ENCODE measurements around the gene NKX2-3.

The NKX2-3 gene

DNA sequence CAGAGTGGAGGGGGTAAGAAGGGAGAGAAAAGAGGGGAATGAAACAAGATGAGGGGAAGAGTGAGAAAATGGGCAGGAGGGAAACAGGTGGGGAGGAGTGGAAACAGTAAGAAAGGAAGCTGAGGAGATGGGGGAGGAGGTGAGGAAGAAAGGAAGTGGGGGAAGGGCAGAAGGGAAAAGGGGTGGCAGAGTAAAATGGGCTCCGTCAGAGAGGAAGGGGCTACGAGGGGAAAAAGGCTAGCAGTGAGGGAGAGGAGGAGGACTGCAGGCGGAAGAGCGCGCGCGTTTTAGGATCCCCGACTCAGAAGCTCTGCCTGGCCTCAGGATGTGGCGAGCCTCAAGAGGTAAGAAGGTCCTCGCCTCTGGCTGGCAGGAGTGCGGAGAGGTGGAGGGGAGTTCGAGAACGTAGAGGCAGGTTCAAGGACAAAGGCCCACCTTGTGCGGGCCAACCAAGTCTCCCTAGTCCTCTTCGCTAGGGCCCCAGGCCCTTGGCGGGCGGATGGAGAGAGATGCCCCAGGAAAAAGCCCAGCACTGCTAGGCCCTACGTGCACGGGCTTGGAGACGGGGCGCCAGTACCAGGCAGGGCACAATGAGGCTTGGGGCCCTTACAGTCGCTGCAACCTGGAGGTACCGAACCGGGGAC lies 5.8 kb upstream of the NKX2-3 start:
- DNase-seq (ENCODE audit: low read depth) = no peak

DNA sequence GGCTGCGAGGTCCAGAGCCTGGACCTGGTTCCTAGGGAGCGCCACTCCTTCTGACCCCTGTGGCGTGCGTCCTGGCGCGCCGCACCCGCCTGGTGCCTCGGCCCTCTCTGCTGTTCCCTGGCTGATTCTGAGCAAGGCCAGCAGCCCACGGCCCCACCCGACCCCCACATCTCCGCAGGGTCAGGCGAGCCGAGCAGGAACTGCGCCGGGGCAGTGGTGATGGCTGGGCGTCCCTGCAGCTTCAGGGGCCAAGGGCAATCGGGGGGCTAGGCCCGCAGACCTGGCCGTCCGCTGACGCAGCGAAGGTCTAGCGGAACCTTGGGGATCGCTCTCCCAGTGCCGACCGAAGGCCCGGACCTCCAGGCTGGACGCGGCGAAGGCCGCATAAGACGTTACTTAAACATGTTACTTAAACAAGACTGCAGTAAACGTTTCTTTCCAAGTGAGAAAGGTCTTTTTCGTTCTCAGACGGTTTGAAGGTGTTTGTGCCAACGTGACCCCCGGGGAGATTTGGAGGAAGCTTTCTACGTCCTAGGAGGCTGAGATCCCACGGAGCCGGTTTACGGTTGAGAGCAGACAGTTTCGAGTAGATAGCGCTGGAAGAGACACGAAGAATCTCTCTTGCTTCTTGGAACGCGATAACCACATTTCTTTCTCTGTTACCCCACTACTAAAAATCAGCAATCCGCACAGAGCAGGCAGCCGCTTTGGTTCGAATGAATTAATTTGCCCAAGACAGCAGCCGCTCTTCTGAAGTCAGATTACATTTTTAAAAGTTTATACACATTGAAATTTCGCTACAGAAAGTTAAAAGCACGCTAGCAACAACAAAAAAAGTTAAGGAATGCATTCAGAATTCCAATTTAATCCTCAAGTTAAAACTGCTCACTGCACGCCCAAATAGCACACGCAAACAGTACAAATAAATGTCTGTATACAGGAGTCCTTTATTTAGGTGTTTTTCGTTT lies 4.9 kb upstream of the NKX2-3 start:
- DNase-seq (ENCODE audit: low read depth) = no peak

DNA sequence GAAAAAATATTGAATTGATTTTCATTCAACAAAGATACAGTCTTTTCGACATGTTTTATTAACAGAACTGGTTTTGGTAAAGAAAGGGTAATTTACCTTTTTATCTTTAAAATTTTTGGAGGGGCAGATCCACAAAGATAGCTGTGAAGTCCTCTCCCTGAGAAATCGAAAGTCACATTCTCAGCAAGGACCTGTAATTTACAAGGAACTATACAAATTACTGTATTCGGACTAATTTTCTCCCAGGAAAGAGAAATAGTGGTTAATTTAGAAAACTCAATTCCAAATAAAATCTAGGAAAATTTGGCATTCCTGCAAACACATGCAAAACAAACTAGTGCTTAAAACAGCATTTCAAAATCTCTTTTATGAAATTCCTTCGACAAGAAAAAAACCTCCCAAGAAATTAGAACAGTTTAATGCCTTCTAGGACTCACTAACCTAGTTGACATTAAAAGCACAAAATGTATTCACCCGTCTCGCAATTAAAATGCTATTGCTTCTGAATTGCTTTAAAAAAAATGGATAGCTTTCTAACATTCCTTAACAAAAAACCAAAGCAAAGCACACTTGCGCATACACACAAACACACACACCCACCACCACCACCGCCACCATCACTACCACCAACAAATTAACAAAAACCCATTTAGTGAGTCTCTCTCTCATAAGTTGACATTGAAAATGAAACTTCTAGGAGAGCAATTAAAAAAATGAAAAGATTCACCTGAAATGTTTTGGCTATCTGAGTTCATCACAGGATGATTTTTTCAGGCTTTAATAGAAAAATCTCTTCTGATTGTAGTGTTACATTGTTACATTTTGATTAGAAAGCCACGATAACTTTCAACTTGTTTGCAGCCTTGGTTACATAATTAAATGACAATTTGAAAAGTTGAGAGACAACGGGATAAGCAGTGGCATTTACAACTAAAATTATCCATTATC lies 4.0 kb upstream of the NKX2-3 start:
- DNase-seq (ENCODE audit: low read depth) = no peak

DNA sequence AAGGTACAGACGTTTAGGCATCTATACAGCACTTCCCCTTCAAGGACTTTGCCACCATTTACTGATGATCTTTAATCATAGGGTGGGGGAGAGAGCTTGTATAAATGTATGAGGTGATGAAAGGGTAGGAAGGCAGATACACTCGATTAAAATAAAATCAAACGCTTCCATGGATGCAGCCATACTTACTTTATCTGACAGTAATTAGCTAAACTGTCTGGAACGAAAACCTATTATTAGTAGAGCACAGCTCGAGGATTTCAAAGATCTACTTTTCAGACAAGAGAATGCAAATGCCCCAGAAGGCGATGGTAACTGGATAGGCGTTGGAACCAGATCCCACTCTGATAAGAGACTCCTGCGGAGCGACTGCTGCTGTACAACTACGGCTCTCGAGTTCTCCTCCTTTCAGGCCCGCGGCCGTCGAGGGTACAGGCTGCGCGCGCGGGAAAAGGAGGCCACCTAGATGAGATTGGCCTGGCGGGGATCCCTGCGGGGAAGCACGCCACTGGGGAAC lies 3.1 kb upstream of the NKX2-3 start:
- no peak for DNase-seq (ENCODE audit: low read depth)

DNA sequence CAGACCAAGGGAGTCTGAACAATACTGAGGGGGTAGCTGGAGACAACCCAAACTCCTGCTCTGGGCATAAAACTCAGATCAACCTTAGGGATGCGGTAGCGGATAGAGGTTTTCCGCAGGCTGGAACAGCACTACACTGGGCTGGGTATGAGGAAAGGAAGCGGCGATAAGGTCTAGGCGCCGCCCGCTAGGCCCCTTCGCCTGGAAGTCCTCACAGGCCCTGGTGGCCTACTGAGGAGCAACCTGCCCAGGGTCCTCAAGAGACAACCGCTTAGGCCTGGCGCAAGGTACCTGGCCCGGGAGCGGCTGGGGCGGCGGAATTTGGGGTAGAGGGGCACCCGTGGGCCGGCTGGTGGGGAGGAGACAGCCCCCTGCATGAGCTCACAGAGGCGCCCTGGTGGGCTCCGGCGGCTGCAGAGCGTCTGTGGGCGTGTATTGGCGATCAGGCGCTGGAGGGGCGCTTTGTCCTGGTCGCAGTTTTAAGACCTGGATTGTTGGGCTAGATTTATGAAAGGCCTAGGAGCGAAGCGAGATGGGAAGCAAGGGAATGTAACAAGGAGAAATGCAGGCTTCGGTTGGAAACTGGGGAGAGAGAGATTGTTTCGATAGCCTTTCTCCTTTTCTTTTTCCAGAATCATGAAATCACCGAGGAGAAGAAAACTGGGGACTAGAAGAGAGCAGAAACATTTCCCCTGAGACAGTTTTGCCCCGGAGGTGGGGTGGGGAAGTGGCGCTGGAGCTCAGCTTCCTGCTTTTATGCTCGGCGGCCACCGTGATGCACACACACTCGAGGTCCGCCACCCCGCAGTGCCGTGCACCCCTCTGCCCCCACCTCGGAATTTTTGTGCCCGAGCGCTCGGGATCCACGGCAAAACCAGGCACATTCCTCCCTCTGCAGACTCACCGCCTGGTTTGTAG lies 2.4 kb upstream of the NKX2-3 start:
- DNase-seq (ENCODE audit: low read depth) = no peak

DNA sequence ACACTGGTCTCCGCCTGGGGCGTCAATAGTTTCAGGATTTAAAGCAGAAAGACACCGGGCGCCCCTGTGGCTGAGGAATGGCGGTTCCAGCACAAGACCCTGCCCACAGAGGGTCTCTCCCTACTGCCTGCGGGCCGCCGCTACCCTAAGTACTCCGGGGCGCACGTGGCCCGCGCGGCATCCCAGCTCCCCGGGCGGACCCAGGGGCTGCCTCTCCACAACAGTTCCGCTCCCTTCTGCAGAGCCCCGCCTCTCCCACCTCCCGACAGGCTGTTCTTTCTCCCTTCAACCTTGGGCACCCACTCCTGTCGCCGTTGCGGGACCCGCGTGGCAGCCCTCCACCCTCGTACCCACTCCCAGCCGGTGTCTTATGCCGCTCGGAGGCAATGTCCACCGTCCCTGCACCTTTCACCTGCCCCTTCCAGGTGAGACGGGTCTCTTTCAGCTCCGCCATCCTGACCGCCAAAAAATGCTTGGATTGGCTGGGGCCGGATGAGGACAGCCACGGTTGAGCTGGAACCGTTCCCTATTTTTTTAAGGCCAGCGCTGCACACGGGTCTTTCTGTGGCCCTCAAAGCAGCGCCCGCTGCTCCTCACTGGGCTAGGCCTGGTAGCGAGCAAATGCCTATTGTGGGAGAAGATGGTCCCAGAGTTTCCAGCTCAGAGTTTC lies 1.6 kb upstream of the NKX2-3 start:
- no peak for DNase-seq (ENCODE audit: low read depth)

DNA sequence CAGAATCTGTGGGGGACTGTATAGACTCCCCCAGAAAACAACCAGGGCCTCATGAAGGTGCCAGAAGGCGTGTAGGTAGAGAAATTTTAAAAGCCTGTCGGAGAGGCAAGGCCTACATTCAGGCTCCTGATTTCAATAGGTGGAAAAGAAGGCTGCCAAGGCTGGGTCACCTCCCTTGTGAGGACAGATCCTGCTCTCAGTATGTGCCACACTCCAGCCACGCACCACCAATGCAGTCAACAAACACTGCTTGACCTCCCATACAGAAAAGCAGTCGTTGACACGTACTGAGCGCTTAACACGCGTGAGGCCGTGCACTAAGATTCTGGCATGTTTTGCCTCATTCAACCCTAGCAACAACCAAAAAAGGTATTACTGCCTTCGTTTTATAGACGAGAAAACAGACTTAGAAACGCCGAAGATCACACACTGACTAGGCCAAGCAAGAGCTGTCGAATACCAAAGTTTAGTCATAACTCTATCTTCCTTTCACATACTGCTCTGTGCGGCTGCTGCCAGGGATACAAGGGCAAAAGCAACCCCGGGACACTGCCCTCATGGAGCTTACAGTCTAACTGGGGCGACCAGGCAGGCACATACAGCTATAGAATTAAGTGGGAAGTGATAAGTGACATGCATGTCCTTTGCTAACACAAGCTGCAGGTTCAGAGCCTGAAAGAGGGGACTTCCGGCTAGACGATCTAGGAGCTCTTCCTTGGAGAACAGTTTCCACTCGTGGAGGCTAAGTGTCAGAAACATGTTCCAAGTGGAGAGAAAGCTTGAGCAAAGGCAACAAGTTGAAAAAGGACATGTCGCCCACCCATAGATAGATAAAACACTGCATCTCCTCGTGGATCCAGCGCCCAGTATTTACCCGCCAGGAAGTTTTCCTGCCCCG lies 797 bp upstream of the NKX2-3 start:
- DNase-seq (ENCODE audit: low read depth) = no peak

DNA sequence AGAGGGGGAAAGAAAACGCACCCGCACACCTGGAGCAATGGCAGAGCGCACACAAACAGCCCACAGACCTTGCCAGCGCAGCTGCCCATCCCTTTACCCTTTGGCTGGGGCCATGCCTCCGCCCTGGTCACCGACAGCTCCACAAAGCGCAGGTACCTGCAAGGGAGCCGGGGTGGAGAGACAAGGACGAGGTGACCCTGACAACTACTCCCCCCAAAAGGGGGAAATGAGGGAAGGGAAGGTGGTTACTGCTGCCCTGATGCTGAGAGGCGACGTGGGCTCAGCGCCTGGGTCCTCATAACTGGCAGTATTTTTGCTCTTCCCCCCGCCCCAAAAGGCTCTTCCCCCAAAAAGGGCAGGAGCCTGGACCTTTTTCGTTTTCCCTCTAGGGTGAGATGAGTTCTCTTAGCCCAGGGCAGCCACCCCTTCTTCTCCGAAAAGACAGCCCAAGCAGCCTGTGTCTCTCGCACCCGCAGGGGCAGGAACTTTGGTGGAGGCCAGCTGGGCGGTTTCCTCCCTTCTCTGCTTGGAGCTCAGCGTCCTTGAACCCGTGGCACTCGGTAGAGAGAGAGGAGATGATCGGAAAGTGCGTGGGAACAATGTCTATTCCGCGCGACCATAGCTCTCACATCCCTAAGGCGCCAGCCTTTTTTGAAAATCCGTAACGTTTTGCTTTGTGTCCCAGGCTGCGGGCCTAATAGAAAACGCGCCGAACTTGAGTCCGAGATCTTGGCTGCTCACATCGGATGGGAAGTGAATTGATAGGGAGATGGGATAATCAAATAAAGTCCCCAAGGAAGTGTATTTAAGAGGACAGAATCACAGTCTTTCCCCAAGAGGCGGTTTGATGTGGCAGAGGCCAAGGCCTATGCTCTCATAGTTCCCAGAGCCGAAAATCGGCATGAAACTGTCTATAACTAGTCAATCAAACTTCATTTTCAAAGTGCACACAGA lies 1.0 kb downstream of the NKX2-3 start:
- no peak for DNase-seq (ENCODE audit: low read depth)

DNA sequence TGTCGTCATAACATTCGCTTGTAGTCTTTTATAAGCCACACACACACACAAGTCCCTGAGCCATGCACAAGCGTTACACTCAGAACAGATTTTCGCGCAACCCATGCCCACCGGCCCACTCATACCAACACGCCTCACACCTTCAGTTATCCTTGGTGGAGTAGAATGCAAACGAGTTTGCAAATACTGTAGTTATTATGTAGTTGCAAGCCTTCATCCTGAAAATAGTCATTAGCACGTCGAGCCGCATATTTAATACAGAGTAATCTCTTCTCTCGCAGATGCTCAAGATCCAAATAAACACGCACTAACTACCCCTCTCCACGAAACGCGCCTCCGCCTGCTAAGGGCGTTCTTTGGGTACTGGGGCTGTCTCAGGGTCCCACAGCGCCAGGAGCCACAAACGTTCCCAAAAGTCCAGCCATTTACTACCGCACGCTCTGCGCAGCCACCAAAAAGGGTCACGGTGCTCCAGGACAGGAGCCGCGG lies 1.8 kb downstream of the NKX2-3 start:
- no peak for DNase-seq (ENCODE audit: low read depth)

DNA sequence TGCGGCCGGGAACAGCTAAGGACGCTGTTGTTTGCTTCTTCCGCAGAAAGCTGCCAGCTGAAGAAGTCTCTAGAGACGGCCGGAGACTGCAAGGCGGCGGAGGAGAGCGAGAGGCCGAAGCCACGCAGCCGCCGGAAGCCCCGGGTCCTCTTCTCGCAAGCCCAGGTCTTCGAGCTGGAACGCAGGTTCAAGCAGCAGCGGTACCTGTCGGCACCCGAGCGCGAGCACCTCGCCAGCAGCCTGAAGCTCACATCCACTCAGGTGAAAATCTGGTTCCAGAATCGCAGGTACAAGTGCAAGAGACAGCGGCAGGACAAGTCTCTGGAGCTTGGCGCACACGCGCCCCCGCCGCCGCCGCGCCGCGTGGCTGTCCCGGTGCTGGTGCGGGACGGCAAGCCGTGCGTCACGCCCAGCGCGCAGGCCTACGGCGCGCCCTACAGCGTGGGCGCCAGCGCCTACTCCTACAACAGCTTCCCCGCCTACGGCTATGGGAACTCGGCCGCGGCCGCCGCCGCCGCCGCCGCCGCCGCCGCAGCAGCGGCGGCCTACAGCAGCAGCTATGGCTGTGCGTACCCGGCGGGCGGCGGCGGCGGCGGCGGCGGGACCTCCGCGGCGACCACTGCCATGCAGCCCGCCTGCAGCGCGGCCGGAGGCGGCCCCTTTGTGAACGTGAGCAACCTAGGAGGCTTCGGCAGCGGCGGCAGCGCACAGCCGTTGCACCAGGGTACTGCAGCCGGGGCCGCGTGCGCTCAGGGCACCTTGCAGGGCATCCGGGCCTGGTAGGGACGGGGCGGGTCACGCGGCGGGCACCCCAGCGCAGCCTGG lies 2.4 kb downstream of the NKX2-3 start:
- DNase-seq (ENCODE audit: low read depth) = peak; percentile 53

DNA sequence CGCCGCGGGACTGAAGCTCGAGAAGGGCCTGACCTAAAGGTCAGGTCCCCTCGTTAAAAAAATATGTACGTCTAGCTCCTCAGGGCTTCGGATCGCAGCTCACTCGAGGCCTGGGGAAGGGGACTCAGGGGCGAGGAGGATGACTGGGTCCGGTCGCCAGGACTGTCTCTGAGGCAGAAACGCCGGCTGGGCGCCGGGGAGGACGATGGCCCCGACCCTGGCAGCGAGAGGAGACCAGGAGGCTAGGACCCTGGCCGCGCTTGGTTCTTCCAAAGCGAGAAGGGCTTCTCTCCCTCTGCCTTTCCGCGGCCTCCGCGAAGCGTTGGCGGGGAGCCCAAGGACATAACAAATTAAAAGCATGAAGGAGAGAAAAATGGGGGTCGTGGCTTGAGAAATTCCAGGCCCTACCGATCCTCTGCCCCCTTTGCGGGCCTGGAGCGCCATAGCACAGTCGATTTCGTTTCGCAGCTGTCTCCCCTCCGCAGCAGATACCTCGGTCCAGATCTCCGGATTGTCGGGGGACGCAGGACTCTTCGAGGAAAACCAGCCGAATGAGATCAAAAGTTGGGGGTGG lies 3.1 kb downstream of the NKX2-3 start:
- DNase-seq (ENCODE audit: low read depth) = no peak

DNA sequence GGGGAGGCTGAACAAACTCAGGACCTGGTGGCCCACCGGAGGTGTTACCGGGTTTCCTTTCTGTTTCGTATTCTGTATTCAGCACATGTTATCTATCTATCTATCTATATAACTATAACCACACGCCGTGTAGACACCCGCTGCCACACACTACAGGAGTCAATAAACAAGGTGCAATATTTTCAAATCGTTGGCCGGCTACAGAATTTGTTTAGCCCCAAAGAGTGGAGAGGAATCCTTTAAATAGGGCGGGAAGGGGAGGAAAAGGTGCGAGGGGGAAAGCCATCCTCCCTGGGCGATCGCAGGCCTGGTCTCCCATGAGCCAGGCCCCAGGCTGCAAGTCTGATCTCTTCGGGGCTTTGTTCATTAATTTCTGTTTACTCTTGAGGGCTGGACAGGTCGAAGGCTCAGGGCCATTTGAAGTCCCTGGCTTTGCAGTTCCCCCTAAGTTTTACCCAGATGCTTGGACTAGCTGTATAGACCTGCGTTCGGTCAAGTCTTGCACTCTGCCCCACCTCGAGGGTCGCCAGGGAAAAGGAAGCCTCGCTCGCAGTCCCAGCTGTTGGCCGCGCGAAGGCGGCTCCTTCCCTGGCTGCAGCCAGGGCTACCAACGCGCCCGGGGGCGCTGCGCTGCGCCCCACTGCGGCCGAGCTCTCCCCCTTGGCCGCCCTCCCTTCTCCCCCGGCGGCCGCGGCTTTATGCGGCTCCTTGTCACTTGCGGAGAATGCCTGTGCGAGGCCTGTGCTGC lies 3.8 kb downstream of the NKX2-3 start:
- no peak for DNase-seq (ENCODE audit: low read depth)

DNA sequence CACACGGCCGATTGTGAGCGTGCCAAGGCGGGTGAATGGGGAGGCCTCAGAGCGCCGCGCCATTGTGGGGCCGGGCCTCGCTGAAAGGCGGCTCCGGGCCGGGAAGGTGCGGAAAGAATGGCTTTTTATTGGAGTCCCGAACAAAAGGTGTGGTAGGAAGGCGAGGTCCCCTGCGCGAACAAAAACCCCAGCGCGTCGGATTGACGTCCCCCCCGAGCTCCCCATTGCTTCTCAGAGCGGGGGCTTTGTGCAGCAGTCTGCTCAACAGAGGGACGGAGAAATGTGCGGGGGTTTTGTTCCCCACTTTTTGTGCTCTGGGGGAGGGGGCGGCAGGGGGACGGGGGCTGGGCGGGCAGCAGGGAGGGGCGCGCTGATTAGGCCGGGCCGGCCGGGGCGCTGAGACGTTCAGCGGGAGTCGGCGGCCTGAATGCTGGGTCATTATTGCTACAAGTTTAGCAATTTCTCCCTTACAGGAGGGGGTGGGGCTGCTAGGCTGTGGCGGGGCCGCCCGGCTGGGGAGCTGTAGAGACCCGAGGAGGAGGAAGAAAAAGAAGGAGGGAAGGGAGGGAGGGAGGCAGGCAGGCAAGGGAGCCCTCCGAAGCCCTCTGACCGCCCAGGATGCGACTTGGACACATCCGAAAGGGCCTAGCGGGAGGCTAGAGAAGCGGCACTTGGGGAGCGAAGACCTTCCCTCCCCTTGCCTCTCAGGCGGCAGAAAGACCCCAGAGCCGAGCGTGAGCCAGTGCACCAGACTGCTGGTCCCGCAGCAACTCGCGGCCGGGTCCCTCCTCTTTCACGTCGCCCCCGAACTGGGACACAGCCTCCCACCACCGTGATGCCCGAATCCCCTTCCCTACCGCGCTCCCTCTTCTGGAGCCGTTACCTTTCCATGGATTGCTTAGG lies 4.6 kb downstream of the NKX2-3 start:
- no peak for DNase-seq (ENCODE audit: low read depth)

DNA sequence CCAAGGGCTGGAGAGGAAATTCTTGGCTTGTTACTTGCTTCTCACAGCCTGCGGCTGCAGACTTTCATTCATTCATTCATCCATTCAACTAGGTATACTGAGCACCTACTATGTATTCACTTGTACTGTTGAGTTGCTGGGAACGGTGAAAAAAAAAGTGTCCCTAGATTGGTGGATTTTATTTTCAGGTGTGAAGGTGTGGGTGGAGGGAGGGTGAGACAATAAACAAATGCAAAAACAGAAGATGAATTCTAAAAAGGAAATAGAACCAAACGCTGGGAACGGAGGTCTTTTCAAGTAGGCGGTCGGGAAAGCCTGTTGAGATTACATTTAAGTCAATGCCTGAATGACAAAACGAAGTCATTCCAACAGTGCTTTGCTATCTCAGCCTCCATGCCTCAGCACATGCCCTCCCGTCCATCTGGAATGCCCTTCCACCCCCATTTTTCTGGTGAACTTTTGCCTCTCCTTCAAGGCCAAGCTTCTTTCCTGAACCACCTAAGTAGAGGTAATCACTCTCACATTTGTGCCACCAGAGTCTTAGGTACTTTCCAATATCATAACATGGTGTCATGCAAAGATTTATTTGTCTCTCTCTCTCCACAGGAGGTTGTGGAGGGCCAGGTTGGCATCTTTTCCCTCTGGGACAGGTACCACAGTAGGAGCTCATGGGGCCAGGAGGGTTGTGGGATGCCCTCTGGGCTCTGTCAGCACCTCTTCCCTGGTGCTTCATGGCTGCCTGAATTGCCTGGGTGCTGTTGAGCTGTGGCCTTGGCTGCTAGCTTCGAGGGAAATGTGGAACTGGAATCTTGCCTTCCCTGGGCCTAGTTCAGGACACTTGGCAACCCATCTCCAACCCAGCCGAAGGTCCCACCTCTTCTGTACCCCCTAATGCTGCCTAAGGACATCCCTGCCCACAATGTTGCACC lies 5.5 kb downstream of the NKX2-3 start:
- no peak for DNase-seq (ENCODE audit: low read depth)

Measured in ELR (cell line).